GM23338 (cell line): ENCODE results near the gene COL2A1.

Experiments
- CTCF ChIP-seq, 2 experiments: fragments of 200-600 bp in 1 of 2; sonication (generic) in 1 of 2; conservative IDR thresholded peaks; 2 replicates each; pipeline versions ENCODE4 v1.5.1 to v1.6.1; 2016 to 2017; ENCODE audit warnings: antibody characterized with exemption in 2 of 2, low read depth in 2 of 2, mild to moderate bottlenecking in 2 of 2, moderate library complexity in 1 of 2
- EZH2 ChIP-seq: fragments of 200-600 bp; sonication (generic); IDR thresholded peaks from one replicate; pipeline ENCODE4 v1.8.0; 2017; ENCODE audit warnings: antibody characterized with exemption, mild to moderate bottlenecking, low read depth; ENCODE audit not compliant: unreplicated experiment
- POLR2AphosphoS5 ChIP-seq: IDR thresholded peaks from 2 replicates; pipeline ENCODE4 v1.6.1; 2016; ENCODE audit warnings: antibody characterized with exemption, low read depth

- TF ChIP-seq POLR2AphosphoS5, result no peak
- TF ChIP-seq EZH2, result no peak
- TF ChIP-seq CTCF (conservative IDR thresholded peaks at IDR 0.05; ENCODE audit: low read depth in 2 of 2), result no peak
Measured at GRCh38 chr12:47986832-47987231, 17.4 kb downstream of the COL2A1 start.
